GM18526 (cell line): ENCODE data around the gene ATP10A.

Experiments used
- POLR2A ChIP-seq: IDR thresholded peaks from 3 replicates; pipeline ENCODE4 v1.6.1; 2011; ENCODE audit not compliant: insufficient read length; ENCODE audit errors: extremely low read depth

ATP10A gene

GRCh38 chr15:25797511-25797935 is 65.6 kb downstream of the ATP10A start:
- TF ChIP-seq POLR2A, result no peak

GRCh38 chr15:25797035-25797434 is 66.1 kb downstream of the ATP10A start:
- no peak for TF ChIP-seq POLR2A

- TF ChIP-seq POLR2A, result no peak
Observed at GRCh38 chr15:25796395-25796794, 66.7 kb downstream of the ATP10A start.

- TF ChIP-seq POLR2A, result no peak
Observed at GRCh38 chr15:25795712-25796111, 67.4 kb downstream of the ATP10A start.

- TF ChIP-seq POLR2A, result no peak
Observed at GRCh38 chr15:25795061-25795460, 68.1 kb downstream of the ATP10A start.

GRCh38 chr15:25793354-25794050 is 69.6 kb downstream of the ATP10A start:
- no peak for TF ChIP-seq POLR2A

GRCh38 chr15:25792128-25792527 is 71.0 kb downstream of the ATP10A start:
- no peak for TF ChIP-seq POLR2A

GRCh38 chr15:25790000-25790660 is 73.0 kb downstream of the ATP10A start:
- no peak for TF ChIP-seq POLR2A

GRCh38 chr15:25789616-25789999 is 73.5 kb downstream of the ATP10A start:
- TF ChIP-seq POLR2A, result no peak

GRCh38 chr15:25789211-25789610 is 73.9 kb downstream of the ATP10A start:
- TF ChIP-seq POLR2A, result no peak

- no peak for TF ChIP-seq POLR2A
Observed at GRCh38 chr15:25787855-25788520, 75.1 kb downstream of the ATP10A start.

- no peak for TF ChIP-seq POLR2A
Observed at GRCh38 chr15:25787381-25787780, 75.7 kb downstream of the ATP10A start.

GRCh38 chr15:25786040-25786439 is 77.1 kb downstream of the ATP10A start:
- no peak for TF ChIP-seq POLR2A

- TF ChIP-seq POLR2A, result no peak
Observed at GRCh38 chr15:25785641-25786025, 77.5 kb downstream of the ATP10A start.

GRCh38 chr15:25784876-25785640 is 78.1 kb downstream of the ATP10A start:
- no peak for TF ChIP-seq POLR2A
